HepG2 (cell line): ENCODE measurements around the gene LIMK2.
A peak's percentile ranks its signal among the peaks of the same experiment; 100 is the strongest.

Experiments
- CBX5 ChIP-seq: sonication (generic); formaldehyde crosslinking; IDR thresholded peaks from 2 replicates; pipeline ENCODE4 v1.4.0; 2020; ENCODE audit warnings: missing genetic modification reagents, borderline replicate concordance
- GATAD2A ChIP-seq: IDR thresholded peaks from 2 replicates; pipeline ENCODE4 v1.6.1; 2016
- JUN ChIP-seq: sonication (generic); formaldehyde crosslinking; IDR thresholded peaks from 2 replicates; pipeline ENCODE4 v1.4.0; 2020; ENCODE audit warnings: mild to moderate bottlenecking, missing genetic modification reagents
- POLR2A ChIP-seq, 2 experiments: IDR thresholded peaks; 2 replicates each; pipeline ENCODE4 v1.6.1; 2011; ENCODE audit warnings: low read depth in 2 of 2, low read length in 2 of 2, mild to moderate bottlenecking in 1 of 2, moderate library complexity in 1 of 2; ENCODE audit not compliant: insufficient read depth in 1 of 2
- REST ChIP-seq, 2 experiments: IDR thresholded peaks; 2 replicates each; pipeline ENCODE4 v1.6.1; 2011 to 2012; ENCODE audit warnings: low read length in 2 of 2, borderline replicate concordance in 1 of 2, low read depth in 1 of 2, mild to moderate bottlenecking in 1 of 2, moderate library complexity in 1 of 2
- RFX5 ChIP-seq: IDR thresholded peaks from 2 replicates; pipeline ENCODE4 v1.6.1; 2011; ENCODE audit warnings: low read depth, low read length, improper control_type of control experiment
- XRCC5 ChIP-seq: fragments of 200-400 bp; formaldehyde crosslinking; optimal IDR thresholded peaks from 2 replicates; pipeline ENCODE3; 2017; ENCODE audit warnings: mild to moderate bottlenecking, low read length
- ZNF333 ChIP-seq: sonication (generic); formaldehyde crosslinking; IDR thresholded peaks from 2 replicates; pipeline ENCODE4 v1.4.0; 2020; ENCODE audit warnings: mild to moderate bottlenecking, missing genetic modification reagents, borderline replicate concordance
- ZNF615 ChIP-seq: sonication (generic); formaldehyde crosslinking; IDR thresholded peaks from 2 replicates; pipeline ENCODE4 v1.5.0; 2020; ENCODE audit warnings: mild to moderate bottlenecking, missing genetic modification reagents, borderline replicate concordance
- ZNF629 ChIP-seq: sonication (generic); formaldehyde crosslinking; conservative IDR thresholded peaks from 2 replicates; pipeline ENCODE4 v1.5.0; 2020; ENCODE audit warnings: missing genetic modification reagents
- TF ChIP-seq, protein P1 (sequence below): sonication (generic); formaldehyde crosslinking; IDR thresholded peaks from 2 replicates; pipeline ENCODE4 v1.5.0; 2020; ENCODE audit warnings: mild to moderate bottlenecking, missing genetic modification reagents, moderate library complexity
- TF ChIP-seq, protein P2 (sequence below): conservative IDR thresholded peaks from 2 replicates; pipeline ENCODE4 v1.6.1; 2018; ENCODE audit warnings: missing genetic modification reagents
- TF ChIP-seq, protein P3 (sequence below): sonication (generic); formaldehyde crosslinking; IDR thresholded peaks from 2 replicates; pipeline ENCODE4 v1.8.1; 2023; ENCODE audit warnings: mild to moderate bottlenecking, missing genetic modification reagents
- TF ChIP-seq, protein P4 (sequence below): sonication (generic); formaldehyde crosslinking; conservative IDR thresholded peaks from 2 replicates; pipeline ENCODE4 v1.8.1; 2023; ENCODE audit warnings: missing genetic modification reagents

GRCh38 chr22:31292236-31292989 is 80.3 kb downstream of the LIMK2 start, which contains the start of gene PIK3IP1:
- TF ChIP-seq CBX5 (CRISPR knock-in tag) (peak; percentile 46; the same call in 1 of the 2 replicates), POLR2A (IDR thresholded peaks at IDR 0.05; ENCODE audit: insufficient read depth in 1 of 2, low read depth in 2 of 2, low read length in 2 of 2) (peak in 1 of 2 experiments; percentile 44; a peak in 1 of 4 replicates), XRCC5 (peak; percentile 97), RFX5 (no peak), JUN (no peak), GATAD2A (peak; percentile 67), REST (IDR thresholded peaks at IDR 0.05; ENCODE audit: borderline replicate concordance in 1 of 2, low read depth in 1 of 2, low read length in 2 of 2) (no peak), ZNF333 (no peak), ZNF615 (CRISPR knock-in tag) (no peak), ZNF629 (CRISPR knock-in tag) (no peak)
- TF ChIP-seq, protein P1, sequence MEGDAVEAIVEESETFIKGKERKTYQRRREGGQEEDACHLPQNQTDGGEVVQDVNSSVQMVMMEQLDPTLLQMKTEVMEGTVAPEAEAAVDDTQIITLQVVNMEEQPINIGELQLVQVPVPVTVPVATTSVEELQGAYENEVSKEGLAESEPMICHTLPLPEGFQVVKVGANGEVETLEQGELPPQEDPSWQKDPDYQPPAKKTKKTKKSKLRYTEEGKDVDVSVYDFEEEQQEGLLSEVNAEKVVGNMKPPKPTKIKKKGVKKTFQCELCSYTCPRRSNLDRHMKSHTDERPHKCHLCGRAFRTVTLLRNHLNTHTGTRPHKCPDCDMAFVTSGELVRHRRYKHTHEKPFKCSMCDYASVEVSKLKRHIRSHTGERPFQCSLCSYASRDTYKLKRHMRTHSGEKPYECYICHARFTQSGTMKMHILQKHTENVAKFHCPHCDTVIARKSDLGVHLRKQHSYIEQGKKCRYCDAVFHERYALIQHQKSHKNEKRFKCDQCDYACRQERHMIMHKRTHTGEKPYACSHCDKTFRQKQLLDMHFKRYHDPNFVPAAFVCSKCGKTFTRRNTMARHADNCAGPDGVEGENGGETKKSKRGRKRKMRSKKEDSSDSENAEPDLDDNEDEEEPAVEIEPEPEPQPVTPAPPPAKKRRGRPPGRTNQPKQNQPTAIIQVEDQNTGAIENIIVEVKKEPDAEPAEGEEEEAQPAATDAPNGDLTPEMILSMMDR (CRISPR knock-in tag): peak; percentile 83
- TF ChIP-seq, protein P2, sequence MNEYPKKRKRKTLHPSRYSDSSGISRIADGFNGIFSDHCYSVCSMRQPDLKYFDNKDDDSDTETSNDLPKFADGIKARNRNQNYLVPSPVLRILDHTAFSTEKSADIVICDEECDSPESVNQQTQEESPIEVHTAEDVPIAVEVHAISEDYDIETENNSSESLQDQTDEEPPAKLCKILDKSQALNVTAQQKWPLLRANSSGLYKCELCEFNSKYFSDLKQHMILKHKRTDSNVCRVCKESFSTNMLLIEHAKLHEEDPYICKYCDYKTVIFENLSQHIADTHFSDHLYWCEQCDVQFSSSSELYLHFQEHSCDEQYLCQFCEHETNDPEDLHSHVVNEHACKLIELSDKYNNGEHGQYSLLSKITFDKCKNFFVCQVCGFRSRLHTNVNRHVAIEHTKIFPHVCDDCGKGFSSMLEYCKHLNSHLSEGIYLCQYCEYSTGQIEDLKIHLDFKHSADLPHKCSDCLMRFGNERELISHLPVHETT (CRISPR knock-in tag): no peak
- TF ChIP-seq, protein P3, sequence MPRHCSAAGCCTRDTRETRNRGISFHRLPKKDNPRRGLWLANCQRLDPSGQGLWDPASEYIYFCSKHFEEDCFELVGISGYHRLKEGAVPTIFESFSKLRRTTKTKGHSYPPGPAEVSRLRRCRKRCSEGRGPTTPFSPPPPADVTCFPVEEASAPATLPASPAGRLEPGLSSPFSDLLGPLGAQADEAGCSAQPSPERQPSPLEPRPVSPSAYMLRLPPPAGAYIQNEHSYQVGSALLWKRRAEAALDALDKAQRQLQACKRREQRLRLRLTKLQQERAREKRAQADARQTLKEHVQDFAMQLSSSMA: no peak
- TF ChIP-seq, protein P4, sequence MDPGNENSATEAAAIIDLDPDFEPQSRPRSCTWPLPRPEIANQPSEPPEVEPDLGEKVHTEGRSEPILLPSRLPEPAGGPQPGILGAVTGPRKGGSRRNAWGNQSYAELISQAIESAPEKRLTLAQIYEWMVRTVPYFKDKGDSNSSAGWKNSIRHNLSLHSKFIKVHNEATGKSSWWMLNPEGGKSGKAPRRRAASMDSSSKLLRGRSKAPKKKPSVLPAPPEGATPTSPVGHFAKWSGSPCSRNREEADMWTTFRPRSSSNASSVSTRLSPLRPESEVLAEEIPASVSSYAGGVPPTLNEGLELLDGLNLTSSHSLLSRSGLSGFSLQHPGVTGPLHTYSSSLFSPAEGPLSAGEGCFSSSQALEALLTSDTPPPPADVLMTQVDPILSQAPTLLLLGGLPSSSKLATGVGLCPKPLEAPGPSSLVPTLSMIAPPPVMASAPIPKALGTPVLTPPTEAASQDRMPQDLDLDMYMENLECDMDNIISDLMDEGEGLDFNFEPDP (CRISPR knock-in tag): no peak
